Measurements from ENCODE around the gene DNM3. TPM values are rescaled to one million over a fixed set of nuclear protein-coding genes. Genes with fewer than 3 reads are reported as not detected.

The DNM3 gene
- polyA plus RNA-seq, 3 donors, result 0.15 TPM; not detected in 2

DNA sequence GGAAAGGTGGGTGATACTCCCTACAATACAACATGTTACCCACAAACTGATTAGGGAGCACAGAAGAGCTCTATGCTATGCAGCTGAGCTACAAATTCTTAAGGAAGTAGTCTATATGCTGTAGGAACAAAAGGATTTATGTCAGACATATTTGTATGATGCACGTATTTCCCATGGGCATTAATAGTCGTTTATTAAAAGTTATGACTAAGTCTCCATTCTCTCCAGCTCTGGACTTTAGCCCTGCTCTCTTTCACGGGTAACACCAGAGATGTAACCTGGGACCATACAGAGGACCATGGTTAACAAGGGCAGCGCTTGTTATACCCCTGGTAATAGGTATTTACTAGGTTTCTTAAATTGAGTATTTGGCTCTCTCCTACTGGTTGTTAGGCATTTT is 411.0 kb downstream of the DNM3 start:
- Histone ChIP-seq H3K36me3 (replicated peaks in 1 of 2; ENCODE audit: control insufficient read depth in 1 of 2, insufficient read depth in 2 of 2, low read length in 2 of 2) (no peaks in the 10 kb centered on the region), H3K79me2 (ENCODE audit: insufficient read depth, low read length) (no peaks in the 10 kb centered on the region), H3K27me3 (ENCODE audit: control insufficient read depth in 2 of 2, insufficient read depth in 2 of 2, low read length in 2 of 2) (no peaks in the 10 kb centered on the region), H2AFZ (ENCODE audit: insufficient read depth, low read depth, low read length, poor library complexity, severe bottlenecking) (no peak overlapping the region), H3K9ac (ENCODE audit: insufficient read depth, low read length, poor library complexity, severe bottlenecking) (no peak overlapping the region), H3K27ac (ENCODE audit: low read depth in 1 of 2, low read length in 2 of 2) (no peak overlapping the region), H3K4me2 (replicated peaks; ENCODE audit: extremely low read depth, low read length, poor library complexity, severe bottlenecking) (no peak overlapping the region), H3K4me3 (replicated peaks in 1 of 3; ENCODE audit: low read depth in 2 of 3, low read length in 3 of 3) (no peak overlapping the region), H3K4me1 (ENCODE audit: control insufficient read depth in 1 of 2, insufficient read depth in 2 of 2, low read length in 2 of 2) (no peaks in the 10 kb centered on the region), H4K20me1 (ENCODE audit: insufficient read depth, low read length) (no peaks in the 10 kb centered on the region), H3K9me3 (replicated peaks in 1 of 2; ENCODE audit: control insufficient read depth in 1 of 2, insufficient read depth in 1 of 2, low read length in 2 of 2) (no peaks in the 10 kb centered on the region)
- no peaks in the 10 kb centered on the region for H3K9me3 Mint-ChIP-seq
- TF ChIP-seq, protein P1, sequence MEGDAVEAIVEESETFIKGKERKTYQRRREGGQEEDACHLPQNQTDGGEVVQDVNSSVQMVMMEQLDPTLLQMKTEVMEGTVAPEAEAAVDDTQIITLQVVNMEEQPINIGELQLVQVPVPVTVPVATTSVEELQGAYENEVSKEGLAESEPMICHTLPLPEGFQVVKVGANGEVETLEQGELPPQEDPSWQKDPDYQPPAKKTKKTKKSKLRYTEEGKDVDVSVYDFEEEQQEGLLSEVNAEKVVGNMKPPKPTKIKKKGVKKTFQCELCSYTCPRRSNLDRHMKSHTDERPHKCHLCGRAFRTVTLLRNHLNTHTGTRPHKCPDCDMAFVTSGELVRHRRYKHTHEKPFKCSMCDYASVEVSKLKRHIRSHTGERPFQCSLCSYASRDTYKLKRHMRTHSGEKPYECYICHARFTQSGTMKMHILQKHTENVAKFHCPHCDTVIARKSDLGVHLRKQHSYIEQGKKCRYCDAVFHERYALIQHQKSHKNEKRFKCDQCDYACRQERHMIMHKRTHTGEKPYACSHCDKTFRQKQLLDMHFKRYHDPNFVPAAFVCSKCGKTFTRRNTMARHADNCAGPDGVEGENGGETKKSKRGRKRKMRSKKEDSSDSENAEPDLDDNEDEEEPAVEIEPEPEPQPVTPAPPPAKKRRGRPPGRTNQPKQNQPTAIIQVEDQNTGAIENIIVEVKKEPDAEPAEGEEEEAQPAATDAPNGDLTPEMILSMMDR (IDR thresholded peaks at IDR 0.05), result no peak
- intact Hi-C loops (cut with micrococcal nuclease), result no loop called here
- H3K36me3 Mint-ChIP-seq, result no peaks in the 10 kb centered on the region
- no peak for DNase-seq
- peaks cover 0 to 3% (median 1%) of the 10 kb centered on the region in 3 donors for H3K27me3 Mint-ChIP-seq (ENCODE audit: low read depth in 3 of 3)
- peaks cover 6% of the 10 kb centered on the region for H3K4me1 Mint-ChIP-seq
- 100% methylated on average over 1 of the region's 4 CpGs for WGBS (ENCODE audit: insufficient coverage)
- H3K27ac Mint-ChIP-seq, result no peak overlapping the region
- H3K4me3 Mint-ChIP-seq, result no peak overlapping the region

DNA sequence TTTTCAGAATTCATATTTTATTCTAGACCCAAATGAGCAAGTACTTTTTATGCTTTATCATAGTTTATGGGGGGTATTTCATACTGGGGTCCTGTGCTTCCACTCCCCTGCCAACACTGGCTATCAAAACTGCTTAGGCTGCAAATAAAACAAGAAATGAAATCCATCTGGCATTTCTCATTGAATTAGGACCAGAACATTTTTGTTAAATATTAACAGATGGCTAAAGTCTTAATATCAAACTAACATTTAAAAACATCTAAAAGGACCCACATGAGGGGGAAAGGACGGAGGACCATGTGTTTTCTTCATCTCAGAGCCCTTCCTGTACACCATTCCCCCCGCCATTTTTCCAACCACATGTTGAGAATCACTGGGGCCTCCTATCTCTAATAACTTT is 411.7 kb downstream of the DNM3 start:
- H3K36me3 ChIP-seq (replicated peaks in 1 of 2; ENCODE audit: control insufficient read depth in 1 of 2, insufficient read depth in 2 of 2, low read length in 2 of 2), result no peaks in the 10 kb centered on the region
- H3K4me3 ChIP-seq (replicated peaks in 1 of 3; ENCODE audit: low read depth in 2 of 3, low read length in 3 of 3), result no peak overlapping the region
- Mint-ChIP-seq H3K4me1 (peaks cover 6% of the 10 kb centered on the region), H3K9me3 (no peaks in the 10 kb centered on the region), H3K4me3 (no peak overlapping the region), H3K27ac (no peak overlapping the region), H3K27me3 (ENCODE audit: low read depth in 3 of 3) (peaks cover 0 to 3% (median 1%) of the 10 kb centered on the region in 3 donors), H3K36me3 (no peaks in the 10 kb centered on the region)
- TF ChIP-seq, protein P1 (IDR thresholded peaks at IDR 0.05), result no peak
- intact Hi-C loops (cut with micrococcal nuclease), result no loop called here
- DNase-seq, result no peak
- no peak overlapping the region for H2AFZ ChIP-seq (ENCODE audit: insufficient read depth, low read depth, low read length, poor library complexity, severe bottlenecking)
- H3K27me3 ChIP-seq (ENCODE audit: control insufficient read depth in 2 of 2, insufficient read depth in 2 of 2, low read length in 2 of 2), result no peaks in the 10 kb centered on the region
- no peak overlapping the region for H3K9ac ChIP-seq (ENCODE audit: insufficient read depth, low read length, poor library complexity, severe bottlenecking)
- WGBS (ENCODE audit: insufficient coverage), result no CpG with 5 or more reads among the region's 2 CpGs
- H3K9me3 ChIP-seq (replicated peaks in 1 of 2; ENCODE audit: control insufficient read depth in 1 of 2, insufficient read depth in 1 of 2, low read length in 2 of 2), result no peaks in the 10 kb centered on the region
- no peak overlapping the region for H3K27ac ChIP-seq (ENCODE audit: low read depth in 1 of 2, low read length in 2 of 2)
- no peaks in the 10 kb centered on the region for H3K79me2 ChIP-seq (ENCODE audit: insufficient read depth, low read length)
- H3K4me1 ChIP-seq (ENCODE audit: control insufficient read depth in 1 of 2, insufficient read depth in 2 of 2, low read length in 2 of 2), result no peaks in the 10 kb centered on the region
- H4K20me1 ChIP-seq (ENCODE audit: insufficient read depth, low read length), result no peaks in the 10 kb centered on the region
- no peak overlapping the region for H3K4me2 ChIP-seq (replicated peaks; ENCODE audit: extremely low read depth, low read length, poor library complexity, severe bottlenecking)
